ENCODE results near the gene UBXN1. TPM values are rescaled to one million over a fixed set of nuclear protein-coding genes. Genes with fewer than 3 reads are reported as not detected.

UBXN1 gene
- total RNA-seq, 4 donors from 2014 or later: 120 to 184 (median 149) TPM

DNA sequence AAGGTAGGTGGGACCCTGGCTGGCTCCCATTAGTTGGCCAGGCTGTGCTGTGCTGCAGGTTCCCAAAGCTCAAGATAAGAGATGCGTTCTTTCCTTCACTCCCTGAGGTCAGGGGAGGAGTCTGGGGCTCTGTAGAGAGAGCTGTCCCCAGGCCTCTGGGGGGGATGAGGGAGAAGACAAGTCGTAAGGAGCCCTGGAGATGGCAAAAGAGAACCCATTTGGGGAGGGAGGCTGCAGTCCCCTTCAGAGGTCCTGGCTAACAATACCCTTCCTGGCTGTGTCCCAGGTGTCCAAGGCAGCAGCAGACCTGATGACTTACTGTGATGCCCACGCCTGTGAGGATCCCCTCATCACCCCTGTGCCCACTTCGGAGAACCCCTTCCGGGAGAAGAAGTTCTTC lies 29.5 kb upstream of the UBXN1 start:
- 84 to 85% methylated on average over 5 of the region's 5 CpGs for WGBS, 2 donors
- no peak for DNase-seq
- peak overlapping the region in 2 of 3 donors; percentile 84 to 88 for H3K27ac ChIP-seq

DNA sequence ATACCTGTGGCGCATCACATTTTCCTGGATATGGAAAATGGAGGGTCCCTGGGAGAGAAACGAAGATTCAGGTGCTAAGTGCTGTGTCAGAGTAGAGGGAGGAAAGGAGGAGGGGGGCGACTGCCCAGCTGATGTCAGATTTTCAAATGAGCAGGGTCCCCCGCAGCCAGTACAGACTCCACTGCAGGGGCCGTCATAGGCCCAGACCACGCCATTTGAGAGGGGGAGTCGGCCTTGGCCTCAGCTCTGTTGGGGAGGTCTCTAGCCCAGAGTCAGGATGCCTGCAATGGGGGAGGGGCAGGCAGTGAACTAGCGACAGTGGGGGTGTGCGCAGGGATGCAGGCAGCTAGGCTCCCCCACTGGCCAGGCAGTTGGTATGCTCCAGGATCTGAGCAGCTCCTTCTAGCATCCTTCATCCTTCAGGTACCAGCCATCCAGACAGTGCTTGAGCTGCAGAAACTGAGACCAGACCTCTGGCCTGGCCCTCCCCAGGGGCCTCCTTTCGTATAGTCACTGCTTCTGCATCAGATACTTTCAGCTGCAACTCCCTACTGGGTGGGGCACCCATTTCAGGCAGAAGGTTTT lies 28.5 kb upstream of the UBXN1 start, which contains the start of the genes BSCL2 and GNG3:
BSCL2 (minus strand) TSS at position 148 of the 585 bp plus-strand sequence. CDS start 229 bp downstream, outside the sequence.
GNG3 (plus strand) TSS at position 400 of the 585 bp plus-strand sequence. CDS start 620 bp downstream, outside the sequence.
- no peak for TF ChIP-seq POLR2A (IDR thresholded peaks at IDR 0.05)
- TF ChIP-seq, protein P1, sequence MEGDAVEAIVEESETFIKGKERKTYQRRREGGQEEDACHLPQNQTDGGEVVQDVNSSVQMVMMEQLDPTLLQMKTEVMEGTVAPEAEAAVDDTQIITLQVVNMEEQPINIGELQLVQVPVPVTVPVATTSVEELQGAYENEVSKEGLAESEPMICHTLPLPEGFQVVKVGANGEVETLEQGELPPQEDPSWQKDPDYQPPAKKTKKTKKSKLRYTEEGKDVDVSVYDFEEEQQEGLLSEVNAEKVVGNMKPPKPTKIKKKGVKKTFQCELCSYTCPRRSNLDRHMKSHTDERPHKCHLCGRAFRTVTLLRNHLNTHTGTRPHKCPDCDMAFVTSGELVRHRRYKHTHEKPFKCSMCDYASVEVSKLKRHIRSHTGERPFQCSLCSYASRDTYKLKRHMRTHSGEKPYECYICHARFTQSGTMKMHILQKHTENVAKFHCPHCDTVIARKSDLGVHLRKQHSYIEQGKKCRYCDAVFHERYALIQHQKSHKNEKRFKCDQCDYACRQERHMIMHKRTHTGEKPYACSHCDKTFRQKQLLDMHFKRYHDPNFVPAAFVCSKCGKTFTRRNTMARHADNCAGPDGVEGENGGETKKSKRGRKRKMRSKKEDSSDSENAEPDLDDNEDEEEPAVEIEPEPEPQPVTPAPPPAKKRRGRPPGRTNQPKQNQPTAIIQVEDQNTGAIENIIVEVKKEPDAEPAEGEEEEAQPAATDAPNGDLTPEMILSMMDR (IDR thresholded peaks at IDR 0.05): no peak
- peak in 1 of 2 donors; percentile 6 for DNase-seq
- 83 to 94% methylated on average over 9 of the region's 10 CpGs for WGBS, 2 donors
- peak within 1 kb of the TSS in 2 of 3 donors; percentile 15 to 64 for H3K4me3 ChIP-seq (replicated peaks in 1 of 3)
- H3K27me3 ChIP-seq: no peaks in the 10 kb centered on the region
- intact Hi-C loops (cut with DNase I): no loop called here
- peaks cover 20 to 30% of the 10 kb centered on the region in 2 donors for H3K4me1 ChIP-seq
- no peaks in the 10 kb centered on the region for H3K9me3 ChIP-seq
- H3K27ac ChIP-seq: peak within 1 kb of the TSS; percentile 57 to 88 (median 84)
- peaks cover 0 to 11% of the 10 kb centered on the region in 2 donors for H3K36me3 ChIP-seq

More for the DNA sequence above, 29.5 kb upstream of the UBXN1 start:
- H3K9me3 ChIP-seq: no peaks in the 10 kb centered on the region
- intact Hi-C loops (cut with DNase I): no loop called here
- no peaks in the 10 kb centered on the region for H3K27me3 ChIP-seq
- no peak for TF ChIP-seq POLR2A (IDR thresholded peaks at IDR 0.05)
- TF ChIP-seq, protein P1 (IDR thresholded peaks at IDR 0.05): no peak
- peaks cover 7 to 20% of the 10 kb centered on the region in 2 donors for H3K36me3 ChIP-seq
- peaks cover 20 to 30% of the 10 kb centered on the region in 2 donors for H3K4me1 ChIP-seq
- H3K4me3 ChIP-seq (replicated peaks in 1 of 3): peak overlapping the region in 1 of 3 donors; percentile 42

DNA sequence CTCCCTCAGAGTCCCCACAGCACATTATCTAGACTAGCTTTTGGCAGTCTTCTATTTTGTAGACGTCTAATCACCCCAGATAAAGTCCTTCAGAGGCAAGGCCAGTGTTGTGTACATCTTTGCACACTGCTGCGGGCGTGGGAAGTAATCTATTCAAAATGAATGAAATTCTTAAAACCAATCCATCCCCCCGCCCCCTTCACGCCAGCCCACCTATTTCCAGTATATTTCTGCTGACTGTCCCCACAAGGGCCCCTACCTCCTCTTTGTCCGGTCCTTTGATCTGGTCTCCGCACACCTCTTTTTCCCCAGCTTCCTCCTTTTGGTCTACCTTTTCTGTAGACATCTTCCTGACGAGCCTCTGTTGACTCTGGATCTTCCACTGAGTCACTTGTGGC lies 28.0 kb upstream of the UBXN1 start:
- intact Hi-C loops (cut with DNase I): no loop called here
- no peak for TF ChIP-seq POLR2A (IDR thresholded peaks at IDR 0.05)
- TF ChIP-seq, protein P1 (IDR thresholded peaks at IDR 0.05): no peak
- WGBS, 2 donors: 86 to 87% methylated on average over 8 of the region's 8 CpGs
- Histone ChIP-seq H3K27ac (peak overlapping the region in 2 of 3 donors; percentile 58 to 67), H3K4me3 (replicated peaks in 1 of 3) (peak overlapping the region in 1 of 3 donors; percentile 64), H3K4me1 (peaks cover 20 to 30% of the 10 kb centered on the region in 2 donors), H3K9me3 (no peaks in the 10 kb centered on the region), H3K36me3 (peaks cover 0 to 8% of the 10 kb centered on the region in 2 donors), H3K27me3 (no peaks in the 10 kb centered on the region)
- peak in 1 of 2 donors; percentile 8 for DNase-seq

DNA sequence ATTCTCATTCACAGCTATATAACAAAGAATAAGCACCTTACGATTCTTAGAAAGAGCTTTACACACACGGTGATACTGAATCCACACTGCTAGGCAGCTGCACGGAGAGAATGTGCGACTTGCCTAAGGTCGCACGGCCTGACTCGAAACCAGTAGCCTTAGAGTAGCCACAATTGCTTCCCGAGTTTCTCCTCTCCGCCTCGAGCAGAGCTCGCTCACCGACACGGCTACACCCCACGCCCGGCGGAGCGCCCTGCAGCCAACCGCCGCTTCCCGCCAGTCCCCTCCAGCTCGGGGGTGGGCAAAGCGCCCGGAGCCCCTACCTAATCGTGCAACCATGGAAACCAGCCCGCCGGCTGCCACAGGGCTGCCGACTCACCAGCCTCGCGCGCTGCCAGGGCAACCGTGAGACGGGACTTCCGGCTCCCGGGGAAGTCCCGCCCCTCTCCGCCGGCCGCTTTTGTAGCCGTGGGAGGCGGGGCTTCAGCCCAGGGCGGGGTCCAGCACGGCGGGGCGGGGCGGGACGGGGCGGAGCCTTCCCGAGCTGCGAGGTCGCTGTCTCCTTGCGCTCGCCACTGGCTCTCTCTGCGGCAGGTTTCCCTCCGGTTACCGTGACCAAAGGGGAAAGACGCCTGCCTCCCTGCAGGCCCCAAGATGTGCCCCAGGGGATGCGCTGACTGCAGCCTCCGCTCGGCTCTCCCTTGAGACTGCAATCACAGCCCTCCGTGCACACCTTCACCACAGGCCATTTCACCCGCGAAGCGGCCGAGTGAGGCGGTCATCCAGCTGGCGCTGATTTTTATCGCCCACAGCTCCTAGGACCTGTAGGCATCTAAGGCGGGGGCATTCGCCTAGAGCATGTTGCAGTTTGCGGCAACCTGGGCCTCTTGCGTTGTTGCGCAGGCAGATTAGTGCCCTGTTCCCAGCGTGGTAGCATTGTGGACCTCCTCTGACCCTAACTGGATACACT lies 27.3 kb upstream of the UBXN1 start:
- peak; percentile 94 to 95 for DNase-seq
- H3K9me3 ChIP-seq: no peaks in the 10 kb centered on the region
- peak overlapping the region; percentile 57 to 67 (median 58) for H3K27ac ChIP-seq
- intact Hi-C loops (cut with DNase I): no loop called here
- H3K27me3 ChIP-seq: no peaks in the 10 kb centered on the region
- H3K4me1 ChIP-seq: peaks cover 20 to 30% of the 10 kb centered on the region in 2 donors
- TF ChIP-seq, protein P1 (IDR thresholded peaks at IDR 0.05): no peak
- peak in 1 of 2 donors; percentile 66 for TF ChIP-seq POLR2A (IDR thresholded peaks at IDR 0.05)
- WGBS, 2 donors: 14 to 15% methylated on average over 14 to 30 of the region's 73 CpGs
- H3K36me3 ChIP-seq: peaks cover 0 to 8% of the 10 kb centered on the region in 2 donors
- peak overlapping the region; percentile 51 to 82 (median 64) for H3K4me3 ChIP-seq (replicated peaks in 1 of 3)

Measured in thyroid gland (tissue), 4 donors.